ENCODE results near the gene FMN1. TPM values are rescaled to one million over a fixed set of nuclear protein-coding genes. Genes with fewer than 3 reads are reported as not detected.

Gene FMN1
- total RNA-seq, 1 donor from 2014 or later, result 4.2 TPM

DNA sequence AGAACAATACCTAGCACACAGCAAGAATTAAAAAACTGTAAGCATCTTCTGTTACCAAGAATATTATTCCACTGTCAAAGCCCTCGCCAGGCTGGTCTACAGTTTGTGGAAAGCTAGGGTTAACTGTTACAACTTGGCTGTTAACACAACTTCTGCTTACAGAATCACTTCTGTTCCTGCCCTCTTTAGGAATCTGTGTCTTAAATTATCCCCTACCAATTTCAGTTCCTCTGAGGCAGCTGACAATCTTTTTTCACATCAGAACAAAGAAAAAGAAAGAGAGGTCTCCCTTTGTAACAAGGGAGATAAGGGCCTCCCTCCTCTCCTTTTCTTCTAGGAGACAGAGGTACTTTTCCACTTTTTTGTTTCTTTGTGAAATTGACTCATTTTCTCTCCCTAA, 188.9 kb downstream of the FMN1 start:
- Mint-ChIP-seq H3K4me3 (ENCODE audit: unreplicated experiment) (no peak overlapping the region), H3K36me3 (ENCODE audit: unreplicated experiment) (peaks cover 1% of the 10 kb centered on the region), H3K27me3 (ENCODE audit: unreplicated experiment) (no peaks in the 10 kb centered on the region), H3K27ac (ENCODE audit: unreplicated experiment) (no peak overlapping the region), H3K4me1 (ENCODE audit: unreplicated experiment) (peaks cover 48% of the 10 kb centered on the region), H3K9me3 (ENCODE audit: unreplicated experiment) (peaks cover 7% of the 10 kb centered on the region)
- DNase-seq (ENCODE audit: extremely low spot score, unreplicated experiment), result no peak
- TF ChIP-seq, protein P1, sequence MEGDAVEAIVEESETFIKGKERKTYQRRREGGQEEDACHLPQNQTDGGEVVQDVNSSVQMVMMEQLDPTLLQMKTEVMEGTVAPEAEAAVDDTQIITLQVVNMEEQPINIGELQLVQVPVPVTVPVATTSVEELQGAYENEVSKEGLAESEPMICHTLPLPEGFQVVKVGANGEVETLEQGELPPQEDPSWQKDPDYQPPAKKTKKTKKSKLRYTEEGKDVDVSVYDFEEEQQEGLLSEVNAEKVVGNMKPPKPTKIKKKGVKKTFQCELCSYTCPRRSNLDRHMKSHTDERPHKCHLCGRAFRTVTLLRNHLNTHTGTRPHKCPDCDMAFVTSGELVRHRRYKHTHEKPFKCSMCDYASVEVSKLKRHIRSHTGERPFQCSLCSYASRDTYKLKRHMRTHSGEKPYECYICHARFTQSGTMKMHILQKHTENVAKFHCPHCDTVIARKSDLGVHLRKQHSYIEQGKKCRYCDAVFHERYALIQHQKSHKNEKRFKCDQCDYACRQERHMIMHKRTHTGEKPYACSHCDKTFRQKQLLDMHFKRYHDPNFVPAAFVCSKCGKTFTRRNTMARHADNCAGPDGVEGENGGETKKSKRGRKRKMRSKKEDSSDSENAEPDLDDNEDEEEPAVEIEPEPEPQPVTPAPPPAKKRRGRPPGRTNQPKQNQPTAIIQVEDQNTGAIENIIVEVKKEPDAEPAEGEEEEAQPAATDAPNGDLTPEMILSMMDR (IDR thresholded peaks at IDR 0.05), result no peak

DNA sequence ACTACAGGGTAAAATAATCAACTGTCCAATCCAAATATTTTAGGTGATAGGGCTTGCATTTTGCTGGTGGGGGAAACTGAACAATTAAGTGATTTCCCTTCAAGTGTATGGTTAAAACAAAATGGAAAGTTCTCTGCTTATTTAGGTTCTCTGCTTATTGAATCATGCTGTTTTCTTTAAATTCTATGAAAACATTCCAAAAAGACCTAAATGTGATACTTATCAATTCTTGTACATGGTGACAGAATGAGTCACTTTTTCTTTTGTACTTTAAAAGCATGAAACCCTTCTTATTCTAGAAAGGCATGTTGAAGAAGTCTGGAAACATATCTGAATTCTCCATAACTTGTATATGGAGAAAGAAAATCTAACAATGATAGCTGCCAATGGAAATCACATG, 192.6 kb downstream of the FMN1 start:
- peaks cover 1% of the 10 kb centered on the region for H3K36me3 Mint-ChIP-seq (ENCODE audit: unreplicated experiment)
- peaks cover 34% of the 10 kb centered on the region for H3K4me1 Mint-ChIP-seq (ENCODE audit: unreplicated experiment)
- no peak overlapping the region for H3K4me3 Mint-ChIP-seq (ENCODE audit: unreplicated experiment)
- no peaks in the 10 kb centered on the region for H3K9me3 Mint-ChIP-seq (ENCODE audit: unreplicated experiment)
- TF ChIP-seq, protein P1 (IDR thresholded peaks at IDR 0.05), result no peak
- H3K27ac Mint-ChIP-seq (ENCODE audit: unreplicated experiment), result peak overlapping the region; percentile 44
- no peaks in the 10 kb centered on the region for H3K27me3 Mint-ChIP-seq (ENCODE audit: unreplicated experiment)
- no peak for DNase-seq (ENCODE audit: extremely low spot score, unreplicated experiment)

DNA sequence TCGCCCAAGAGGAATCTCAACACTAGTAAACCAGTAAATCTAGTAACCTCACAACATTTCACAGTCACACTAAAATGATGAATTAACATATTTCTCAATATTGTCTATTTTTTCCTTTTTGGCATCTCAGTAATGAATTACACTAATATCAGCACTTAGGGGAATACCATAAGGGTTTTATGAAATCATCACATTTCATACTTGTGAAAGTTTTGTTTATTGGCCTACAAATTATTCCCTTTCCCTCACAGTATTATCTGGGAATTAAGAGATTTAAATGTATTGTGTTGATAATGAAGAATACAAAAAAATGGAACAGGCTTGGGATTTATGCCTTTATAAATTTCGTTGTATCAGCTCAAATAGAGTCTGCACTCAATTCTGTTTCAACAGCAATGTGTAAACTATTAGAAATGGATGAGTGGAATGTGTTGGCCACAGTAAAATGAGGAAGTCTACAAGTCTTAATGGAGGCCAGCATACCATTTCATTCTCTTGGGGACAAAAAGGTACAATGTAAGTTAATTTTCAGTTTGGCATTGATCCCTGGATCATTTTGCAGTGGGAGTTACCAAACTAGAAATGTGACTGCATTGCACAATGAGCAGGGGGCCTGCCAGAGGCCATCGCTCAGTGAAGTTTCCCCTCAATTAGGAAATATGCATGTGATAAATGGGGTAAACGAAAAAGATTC, 195.4 kb downstream of the FMN1 start:
- TF ChIP-seq, protein P1 (IDR thresholded peaks at IDR 0.05), result no peak
- H3K4me3 Mint-ChIP-seq (ENCODE audit: unreplicated experiment), result no peak overlapping the region
- no peak overlapping the region for H3K27ac Mint-ChIP-seq (ENCODE audit: unreplicated experiment)
- peaks cover 34% of the 10 kb centered on the region for H3K4me1 Mint-ChIP-seq (ENCODE audit: unreplicated experiment)
- H3K9me3 Mint-ChIP-seq (ENCODE audit: unreplicated experiment), result no peaks in the 10 kb centered on the region
- H3K36me3 Mint-ChIP-seq (ENCODE audit: unreplicated experiment), result peaks cover 1% of the 10 kb centered on the region
- no peak for DNase-seq (ENCODE audit: extremely low spot score, unreplicated experiment)
- no peaks in the 10 kb centered on the region for H3K27me3 Mint-ChIP-seq (ENCODE audit: unreplicated experiment)

DNA sequence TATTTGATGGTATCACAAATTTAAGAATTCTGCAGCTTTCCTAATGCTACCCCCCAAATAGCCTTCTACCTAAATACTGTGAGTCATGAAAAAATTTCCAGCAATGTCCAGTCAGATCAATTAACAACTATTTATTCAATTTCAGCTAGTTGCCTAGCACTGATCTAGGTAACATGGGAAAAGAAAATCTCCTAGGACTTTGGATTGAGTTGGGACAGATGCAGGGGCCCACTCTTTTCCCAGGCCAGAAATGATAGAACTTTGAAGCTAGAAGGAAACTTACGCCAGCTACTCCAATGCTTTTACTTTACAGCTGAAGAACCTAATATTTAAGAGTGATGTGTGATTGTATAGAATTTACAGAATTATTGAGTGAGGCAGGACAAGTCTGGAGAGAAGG, 196.3 kb downstream of the FMN1 start:
- peaks cover 37% of the 10 kb centered on the region for H3K4me1 Mint-ChIP-seq (ENCODE audit: unreplicated experiment)
- TF ChIP-seq, protein P1 (IDR thresholded peaks at IDR 0.05), result no peak

DNA sequence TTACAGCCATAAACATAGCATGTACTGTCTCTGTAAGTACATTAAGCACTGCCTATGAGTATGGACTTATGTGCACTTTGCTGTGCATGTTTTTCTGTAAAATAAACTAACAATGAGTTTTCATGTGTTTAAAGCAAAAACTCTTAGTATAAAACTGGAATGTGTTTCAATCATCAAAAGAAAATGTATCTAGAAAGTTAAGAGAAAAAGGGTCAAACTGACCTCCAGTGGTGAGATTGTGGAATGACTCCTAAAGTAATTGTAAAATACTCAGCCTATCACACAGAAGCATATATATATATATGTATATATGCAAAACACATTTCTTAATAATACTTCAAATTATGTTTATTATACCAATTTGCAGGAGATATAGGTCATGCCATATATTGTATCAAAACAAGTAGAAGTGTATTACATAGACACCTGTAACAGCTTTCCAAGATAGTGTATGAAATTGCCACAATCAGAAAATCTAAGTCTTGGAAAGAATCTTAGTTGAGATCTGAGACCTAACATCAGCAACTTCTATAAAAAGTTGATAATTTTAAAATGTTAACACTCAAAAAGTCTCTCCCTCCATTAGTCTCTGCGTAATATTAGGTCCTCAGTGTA, 199.6 kb downstream of the FMN1 start:
- no peak for DNase-seq (ENCODE audit: extremely low spot score, unreplicated experiment)
- TF ChIP-seq, protein P1 (IDR thresholded peaks at IDR 0.05), result peak; percentile 70
- H3K4me3 Mint-ChIP-seq (ENCODE audit: unreplicated experiment), result no peak overlapping the region

More for the DNA sequence above, 196.3 kb downstream of the FMN1 start:
- Mint-ChIP-seq H3K9me3 (ENCODE audit: unreplicated experiment) (no peaks in the 10 kb centered on the region), H3K4me3 (ENCODE audit: unreplicated experiment) (no peak overlapping the region), H3K36me3 (ENCODE audit: unreplicated experiment) (no peaks in the 10 kb centered on the region), H3K27ac (ENCODE audit: unreplicated experiment) (no peak overlapping the region), H3K27me3 (ENCODE audit: unreplicated experiment) (no peaks in the 10 kb centered on the region)
- no peak for DNase-seq (ENCODE audit: extremely low spot score, unreplicated experiment)

More for the DNA sequence above, 199.6 kb downstream of the FMN1 start:
- no peak overlapping the region for H3K27ac Mint-ChIP-seq (ENCODE audit: unreplicated experiment)
- H3K9me3 Mint-ChIP-seq (ENCODE audit: unreplicated experiment), result no peaks in the 10 kb centered on the region
- H3K27me3 Mint-ChIP-seq (ENCODE audit: unreplicated experiment), result no peaks in the 10 kb centered on the region
- H3K36me3 Mint-ChIP-seq (ENCODE audit: unreplicated experiment), result no peaks in the 10 kb centered on the region
- peaks cover 20% of the 10 kb centered on the region for H3K4me1 Mint-ChIP-seq (ENCODE audit: unreplicated experiment)

Data from osteocyte (in vitro differentiated cells).